HG02885 (cell line): ENCODE data around the gene GRAMD1B.
"Not testable (repeated sequence)": the region's sequence is repeated elsewhere in the genome, so short reads cannot be mapped to it uniquely, and the experiment has no call there.

Source experiments
- ATAC-seq: cut with Tn5 transposase; IDR thresholded peaks from one replicate; pipeline ENCODE4 v1.9.1; 2021; ENCODE audit warnings: mild to moderate bottlenecking; ENCODE audit not compliant: unreplicated experiment, poor library complexity

Gene GRAMD1B

DNA sequence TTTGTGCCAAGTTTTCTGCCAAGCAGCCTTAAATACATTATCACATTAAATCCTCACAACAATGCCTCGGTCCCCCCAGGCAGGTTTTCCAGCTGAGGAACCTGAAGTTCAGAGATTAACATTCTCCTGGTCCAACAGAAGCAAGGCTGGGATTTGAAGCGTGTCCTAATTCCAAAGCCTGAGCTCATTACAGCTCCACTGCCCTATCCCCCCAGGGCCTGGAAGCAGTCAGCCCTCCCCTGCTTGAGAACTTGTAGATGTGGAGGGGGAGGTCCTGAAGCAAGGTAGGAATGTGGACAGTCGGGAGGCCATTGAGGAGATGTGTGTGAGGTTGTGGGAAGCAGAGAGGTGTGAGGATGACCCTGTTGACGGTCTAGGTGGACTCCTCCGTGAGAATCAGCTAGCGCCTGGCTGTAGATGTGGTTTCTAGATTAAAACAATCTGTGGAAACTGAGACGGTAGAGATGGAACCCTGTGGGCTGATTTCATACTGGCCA is 8.1 kb downstream of the GRAMD1B start:
- ATAC-seq, result no peak

DNA sequence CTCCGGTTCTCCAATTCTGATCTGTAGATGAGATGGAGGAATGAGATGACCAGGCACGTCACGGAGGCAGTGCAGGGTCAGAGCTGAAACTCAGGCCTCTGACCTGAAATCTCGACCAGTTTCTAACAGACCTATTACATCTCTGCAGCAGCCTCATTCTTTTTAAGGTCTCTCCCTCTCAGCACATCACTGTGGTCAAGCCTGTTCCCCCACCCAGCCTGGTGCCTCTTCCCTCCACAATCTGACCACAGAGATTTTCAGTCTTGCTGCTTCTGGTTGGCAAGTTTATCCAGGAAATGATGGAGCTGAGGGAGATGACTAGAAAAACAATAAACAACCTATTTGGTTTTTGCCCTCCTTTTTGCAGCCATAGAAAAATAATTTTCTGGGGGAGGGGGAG is 9.5 kb downstream of the GRAMD1B start:
- ATAC-seq, result no peak

DNA sequence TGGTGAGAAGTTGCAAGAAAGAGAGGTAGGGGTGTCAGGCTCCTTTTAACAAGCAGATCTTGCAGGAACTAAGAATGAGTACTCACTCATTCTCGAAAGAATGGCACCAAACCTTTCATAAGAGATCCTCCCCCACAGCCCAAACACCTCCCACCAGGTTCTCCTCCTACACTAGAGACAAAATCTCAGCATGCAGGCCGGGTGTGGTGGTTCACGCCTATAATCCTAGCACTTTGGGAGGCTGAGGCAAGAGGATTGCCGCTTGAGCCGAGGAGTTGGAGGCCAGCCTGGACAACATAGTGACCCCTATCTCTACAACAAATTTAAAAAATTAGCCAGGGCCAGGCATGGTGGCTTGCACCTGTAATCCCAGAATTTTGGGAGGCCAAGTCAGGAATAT is 11.1 kb downstream of the GRAMD1B start:
- ATAC-seq, result no peak

DNA sequence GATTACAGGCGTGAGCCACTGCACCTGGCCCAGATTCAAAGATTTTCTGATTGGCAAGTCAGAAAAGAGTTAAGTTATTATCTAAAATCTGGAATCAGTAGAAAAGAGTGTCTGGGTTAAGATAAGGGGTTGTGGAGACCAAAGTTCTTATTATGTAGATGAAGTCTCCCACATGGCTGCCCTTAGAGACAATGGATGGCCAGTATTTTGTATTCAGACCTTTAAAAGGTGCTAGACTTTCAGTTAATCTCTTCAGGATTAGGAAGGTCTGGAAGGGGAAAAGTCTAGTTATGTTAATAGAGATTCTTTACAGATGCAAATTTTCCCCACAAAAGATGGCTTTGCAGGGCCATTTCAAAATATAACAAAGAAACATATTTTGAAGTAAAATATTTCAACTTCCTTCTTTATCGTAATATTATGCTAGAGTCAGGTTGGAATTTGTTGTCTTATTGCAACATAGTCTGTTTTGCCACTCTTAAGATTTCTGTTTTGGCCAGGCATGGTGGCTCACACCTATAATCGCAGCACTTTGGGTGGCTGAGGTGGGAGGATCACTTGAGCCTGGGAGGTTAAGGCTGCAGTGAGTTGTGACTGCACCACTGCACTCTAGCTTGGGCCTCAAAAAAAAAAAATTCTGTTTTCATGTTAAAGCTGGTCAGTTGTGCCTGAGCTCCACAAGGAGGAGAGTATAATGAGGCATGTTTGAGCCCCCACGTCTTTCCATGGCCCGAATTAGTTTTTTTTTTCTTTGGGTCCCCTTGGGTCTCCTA is 14.0 kb downstream of the GRAMD1B start:
- no peak for ATAC-seq

DNA sequence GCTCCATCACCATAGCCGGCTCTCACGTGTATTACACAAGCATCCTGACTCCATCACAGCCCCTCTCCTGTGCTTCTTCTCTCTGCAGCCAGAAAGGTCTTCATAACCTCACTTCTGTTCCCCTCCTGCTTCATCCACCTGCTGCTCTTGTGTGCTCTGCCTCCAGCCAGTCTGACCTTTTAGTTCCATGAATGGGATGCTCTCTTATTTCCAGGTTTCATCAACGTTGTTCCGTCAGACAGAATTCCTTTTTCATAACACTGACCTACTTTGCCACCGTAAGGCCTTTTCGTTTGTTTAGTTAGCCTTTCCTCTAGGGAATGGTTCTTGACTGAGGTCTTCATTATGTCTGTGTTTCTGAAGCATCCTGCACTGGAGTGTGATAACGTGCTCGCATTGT is 18.8 kb downstream of the GRAMD1B start:
- ATAC-seq, result no peak

DNA sequence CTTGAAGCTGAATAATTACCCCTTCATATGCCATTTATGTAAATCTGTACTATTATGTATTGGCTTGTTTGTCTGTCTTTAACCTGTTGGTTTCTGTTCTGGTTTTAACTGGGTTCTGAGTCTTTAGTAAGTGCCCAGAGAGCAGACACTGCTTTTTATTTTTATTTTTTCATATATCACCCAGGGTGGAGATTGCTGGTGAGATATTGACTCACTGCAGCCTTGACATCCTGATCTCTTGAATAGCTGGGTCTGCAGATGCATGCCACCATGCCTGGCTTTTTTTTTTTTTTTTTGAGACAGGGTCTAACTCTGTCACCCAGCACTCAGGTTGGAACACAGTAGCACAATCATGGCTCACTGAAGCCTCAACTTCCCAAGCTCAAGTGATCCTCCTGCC is 19.4 kb downstream of the GRAMD1B start:
- no peak for ATAC-seq

DNA sequence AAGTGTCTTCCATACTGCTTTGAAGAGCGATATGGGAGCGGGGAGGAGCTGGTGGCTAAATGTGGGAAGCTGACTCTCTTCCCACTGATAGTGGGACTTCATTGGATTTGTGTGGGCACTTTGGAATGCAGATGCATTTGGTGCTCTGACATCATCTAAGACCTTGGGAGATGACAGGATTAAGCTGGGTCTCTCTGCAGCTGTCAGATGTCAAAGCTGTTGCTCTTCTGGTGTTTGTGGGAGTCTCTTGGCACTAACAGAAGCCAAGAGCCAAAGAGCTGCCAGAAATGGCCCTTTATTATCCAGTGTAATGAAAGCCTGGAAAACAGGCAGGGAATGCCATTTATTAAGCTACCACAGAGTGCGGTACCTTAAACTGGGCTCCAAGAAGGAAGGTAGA is 20.6 kb downstream of the GRAMD1B start:
- ATAC-seq, result no peak

DNA sequence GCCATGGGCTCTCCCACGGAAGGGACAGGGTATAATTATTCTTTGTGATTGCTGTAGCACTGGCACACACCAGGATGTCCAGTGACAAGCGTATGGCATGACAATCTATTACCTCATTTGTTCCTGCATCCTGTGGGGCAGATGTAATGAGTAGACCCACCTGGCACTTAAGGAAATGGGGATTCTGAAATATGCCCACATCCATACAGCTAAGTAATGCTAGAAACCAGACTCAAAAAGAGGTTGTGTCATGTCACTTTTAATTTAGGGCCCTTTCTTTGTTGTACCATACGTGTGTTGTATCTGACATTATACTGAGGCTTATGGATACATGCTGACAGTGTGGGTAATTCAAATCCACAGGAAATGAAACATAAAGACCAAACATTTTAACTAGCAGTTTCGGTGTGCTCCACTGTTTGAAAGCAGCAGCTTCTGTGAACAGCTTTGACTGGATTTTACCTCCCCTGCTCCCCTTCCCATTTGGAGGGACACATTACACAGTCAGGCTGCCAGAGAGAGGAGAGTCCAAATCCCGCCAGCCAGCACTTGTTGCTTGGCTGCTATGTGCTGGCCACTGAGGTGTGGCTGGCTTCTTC is 21.2 kb downstream of the GRAMD1B start:
- ATAC-seq, result no peak

DNA sequence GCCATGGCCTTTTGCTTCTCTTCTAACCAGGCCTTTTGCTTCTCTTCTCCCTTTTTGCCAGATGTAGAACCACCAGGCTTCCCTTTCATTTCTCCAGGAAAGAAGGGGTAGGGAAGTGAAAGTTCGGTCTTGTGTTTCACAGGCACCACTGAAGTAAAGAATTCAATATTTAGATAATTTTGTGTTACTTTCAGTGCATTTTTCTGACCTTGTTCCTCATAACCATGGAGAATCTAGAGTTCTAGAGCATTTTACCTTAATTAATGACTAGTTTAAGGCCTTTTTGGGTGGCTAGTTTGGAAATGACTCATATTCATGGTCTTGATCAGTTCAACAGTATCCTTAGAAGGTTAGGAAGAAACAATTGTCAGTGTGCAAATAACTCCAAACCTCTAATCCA is 22.7 kb downstream of the GRAMD1B start:
- ATAC-seq, result no peak

DNA sequence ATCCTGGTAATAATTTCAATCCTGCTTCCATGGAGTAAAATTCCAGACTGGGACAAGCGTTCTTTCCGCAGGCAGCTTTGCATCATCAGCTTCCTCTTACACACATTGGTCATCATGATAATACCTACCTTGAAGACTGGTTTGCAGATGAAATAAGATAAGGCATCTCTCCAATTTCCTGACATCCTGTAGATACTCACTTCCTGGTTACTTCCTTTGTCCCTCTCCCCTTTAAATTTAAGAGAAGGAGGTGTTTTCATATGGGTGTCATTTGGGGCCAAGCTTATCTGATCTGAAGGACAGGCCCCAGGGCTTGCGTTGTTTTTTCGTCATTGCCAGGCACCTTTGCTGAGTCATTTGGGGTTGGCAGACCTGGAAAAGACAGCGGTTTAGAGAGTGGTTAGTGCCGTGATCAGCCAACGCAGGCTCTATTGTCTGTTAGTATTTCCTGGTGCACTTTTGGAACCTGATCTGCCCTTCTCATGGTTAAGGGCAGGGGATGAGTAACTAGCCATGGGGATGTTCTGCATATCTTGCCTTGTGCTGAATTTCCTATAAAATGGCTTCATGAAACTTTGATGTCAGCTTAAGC is 24.1 kb downstream of the GRAMD1B start:
- ATAC-seq, result no peak

DNA sequence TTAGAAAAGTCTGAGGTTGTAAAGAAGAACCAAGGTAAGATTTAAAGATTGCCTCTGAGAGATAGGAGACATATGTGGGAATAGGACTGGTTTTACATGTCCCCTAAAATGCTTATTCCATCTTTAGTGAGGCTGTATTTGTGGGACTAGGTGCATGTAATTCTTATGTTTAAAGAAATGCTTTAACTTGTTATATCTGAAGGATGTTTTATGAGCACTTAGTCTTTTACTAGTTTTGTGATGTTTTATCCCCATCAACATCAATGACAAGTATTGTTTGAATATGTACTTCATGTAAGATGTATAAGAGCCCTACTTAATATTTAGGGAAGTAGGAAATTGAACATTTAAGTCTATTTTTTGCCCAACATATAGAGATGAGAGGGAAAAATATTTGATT is 24.7 kb downstream of the GRAMD1B start:
- ATAC-seq, result no peak

DNA sequence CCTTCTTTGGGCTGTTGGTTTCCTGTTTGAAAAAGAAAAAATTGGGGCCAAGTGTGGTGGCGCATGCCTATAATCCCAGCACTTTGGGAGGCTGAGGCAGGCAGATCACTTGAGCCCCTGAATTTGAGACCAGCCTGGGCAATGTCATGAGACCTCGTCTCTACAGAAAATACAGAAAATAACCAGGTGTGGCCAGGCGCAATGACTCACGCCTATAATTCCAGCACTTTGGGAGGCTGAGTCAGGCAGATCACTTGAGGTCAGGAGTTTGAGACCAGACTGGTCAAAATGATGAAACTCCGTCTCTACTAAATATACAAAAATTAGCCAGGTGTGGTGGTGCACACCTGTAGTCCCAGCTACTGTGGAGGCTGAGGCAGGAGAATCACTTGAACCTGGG is 26.4 kb downstream of the GRAMD1B start:
- ATAC-seq, result not testable (repeated sequence)

DNA sequence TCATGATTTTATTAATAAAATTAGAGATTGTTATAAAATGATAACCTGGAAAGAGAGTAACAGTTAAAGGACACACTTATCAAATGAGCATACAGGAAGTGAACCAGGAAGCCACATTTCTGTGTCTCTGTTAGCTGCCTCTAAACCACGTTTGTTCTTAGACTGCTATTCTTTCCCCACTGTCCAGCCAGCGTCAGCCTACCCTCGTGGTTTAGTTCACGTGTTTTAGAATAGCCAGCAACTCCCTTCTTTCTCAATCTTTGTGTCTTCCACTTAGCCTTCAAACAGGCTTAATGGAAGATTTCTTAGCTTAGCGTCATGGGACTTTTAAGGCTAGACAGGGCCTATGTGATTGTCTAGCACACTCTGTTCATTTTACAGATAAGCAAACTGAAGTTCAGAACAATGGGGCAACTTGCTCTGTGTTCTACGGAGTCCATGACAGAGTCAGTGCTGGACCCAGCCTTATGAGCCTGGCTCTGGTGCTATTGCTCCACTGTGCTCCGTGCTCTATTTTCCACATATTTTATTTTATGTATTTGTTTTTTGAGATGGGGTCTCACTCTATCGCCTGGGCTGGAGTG is 27.2 kb downstream of the GRAMD1B start:
- no peak for ATAC-seq

DNA sequence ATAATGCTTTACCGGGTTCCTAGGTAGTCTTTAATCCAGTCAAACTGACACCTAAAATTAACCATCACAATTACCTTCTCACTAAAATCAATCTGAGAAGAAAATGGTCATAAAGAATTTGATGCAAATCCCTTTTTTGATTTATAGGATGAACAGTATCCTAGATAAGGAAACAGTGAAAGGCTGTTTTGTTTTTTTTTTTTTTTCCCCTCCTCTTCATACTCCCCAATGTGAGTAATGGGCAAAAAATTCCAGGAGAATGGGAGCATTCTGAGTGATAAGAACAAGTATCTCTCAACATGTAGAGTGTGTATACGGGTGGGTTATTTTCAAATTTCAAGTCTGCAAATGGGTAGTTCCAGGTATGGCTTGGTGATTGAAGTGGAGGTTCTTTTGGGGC is 28.4 kb downstream of the GRAMD1B start:
- ATAC-seq, result no peak

DNA sequence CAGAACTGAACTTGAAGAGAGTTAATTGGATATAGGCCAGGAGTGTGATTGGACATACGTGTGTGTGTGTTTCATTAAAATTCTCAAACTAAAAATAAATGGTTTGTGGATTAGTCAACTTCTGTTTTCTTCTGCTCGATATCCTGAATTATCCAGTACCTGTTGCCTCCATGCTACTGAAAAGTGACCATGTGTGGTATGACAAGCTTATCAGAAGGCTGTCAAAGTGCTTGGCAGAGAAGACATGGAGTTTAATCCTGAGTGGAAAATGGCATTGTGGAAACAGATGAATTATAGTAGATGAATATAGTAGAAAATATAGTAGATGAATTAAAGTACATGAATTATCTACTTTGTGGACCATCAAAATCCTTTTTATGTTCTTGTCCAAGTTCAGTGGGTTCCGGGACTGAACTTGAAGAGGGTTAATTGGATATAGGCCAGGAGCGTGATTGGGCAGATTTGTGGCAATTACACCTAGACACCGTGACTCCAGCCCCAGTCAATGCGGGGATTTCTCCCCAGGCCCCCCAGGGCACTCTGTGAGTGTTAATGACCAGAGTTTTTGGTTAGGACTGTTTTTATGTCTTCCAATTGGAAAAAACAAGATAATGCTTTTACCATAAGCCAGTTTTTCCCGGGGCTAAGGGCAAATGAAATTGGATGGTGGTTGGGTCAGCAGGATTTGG is 30.1 kb downstream of the GRAMD1B start:
- ATAC-seq, result no peak

DNA sequence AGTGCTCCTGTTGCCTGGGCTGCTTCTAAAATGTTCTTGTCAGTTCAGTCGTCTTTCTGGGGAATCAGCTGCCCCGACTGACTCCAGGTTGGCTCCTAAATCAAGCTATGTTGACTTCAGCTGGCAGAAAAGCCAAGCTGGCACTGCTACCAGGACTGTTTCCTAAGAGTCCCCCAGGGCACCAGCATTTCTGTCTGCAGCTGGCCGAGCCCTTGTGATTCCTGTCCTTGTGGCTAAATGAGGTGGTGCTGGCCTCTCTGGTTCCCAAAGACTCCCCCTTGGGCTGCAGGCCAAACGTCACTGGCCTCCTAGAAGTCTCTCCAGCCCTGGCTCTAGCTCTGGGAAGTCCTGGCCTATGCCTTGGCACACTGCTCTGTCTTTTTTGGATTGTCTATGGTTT is 31.1 kb downstream of the GRAMD1B start:
- no peak for ATAC-seq

DNA sequence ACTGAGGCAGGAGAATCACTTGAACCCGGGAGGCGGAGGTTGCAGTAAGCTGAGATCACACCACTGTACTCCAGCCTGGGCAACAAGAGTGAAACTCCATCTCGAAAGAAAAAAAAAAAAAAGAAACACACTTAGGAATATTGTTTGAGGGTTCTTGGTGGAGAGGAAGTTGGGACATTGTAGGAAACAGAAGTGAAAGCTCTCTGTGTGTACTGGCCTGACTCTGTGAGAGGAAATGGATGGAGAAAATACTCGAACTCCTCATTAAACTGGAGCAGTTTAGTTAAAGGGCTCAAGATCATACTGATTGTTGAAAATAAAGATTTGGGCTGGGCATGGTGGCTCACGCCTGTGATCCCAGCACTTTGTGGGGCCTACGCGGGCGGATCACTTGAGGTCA is 35.6 kb downstream of the GRAMD1B start:
- ATAC-seq, result not testable (repeated sequence)

DNA sequence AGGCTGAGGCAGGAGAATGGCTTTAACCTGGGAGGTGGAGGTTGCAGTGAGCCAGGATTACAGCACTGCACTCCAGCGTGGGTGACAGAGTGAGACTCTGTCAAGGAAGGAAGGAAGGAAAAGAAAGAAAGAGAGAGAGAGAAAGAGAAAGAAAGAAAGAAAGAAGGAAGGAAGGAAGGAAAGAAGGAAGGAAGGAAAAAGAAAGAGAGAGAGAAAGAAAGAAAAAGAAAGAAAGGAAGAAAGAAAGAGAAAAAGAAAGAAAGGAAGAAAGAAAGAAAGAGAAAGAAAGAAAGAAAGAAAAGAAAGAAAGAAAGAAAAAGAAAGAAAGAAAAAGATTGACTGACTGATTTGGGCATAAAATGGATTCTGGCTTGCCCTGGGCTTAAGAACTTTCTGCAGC is 36.1 kb downstream of the GRAMD1B start:
- ATAC-seq, result not testable (repeated sequence)

DNA sequence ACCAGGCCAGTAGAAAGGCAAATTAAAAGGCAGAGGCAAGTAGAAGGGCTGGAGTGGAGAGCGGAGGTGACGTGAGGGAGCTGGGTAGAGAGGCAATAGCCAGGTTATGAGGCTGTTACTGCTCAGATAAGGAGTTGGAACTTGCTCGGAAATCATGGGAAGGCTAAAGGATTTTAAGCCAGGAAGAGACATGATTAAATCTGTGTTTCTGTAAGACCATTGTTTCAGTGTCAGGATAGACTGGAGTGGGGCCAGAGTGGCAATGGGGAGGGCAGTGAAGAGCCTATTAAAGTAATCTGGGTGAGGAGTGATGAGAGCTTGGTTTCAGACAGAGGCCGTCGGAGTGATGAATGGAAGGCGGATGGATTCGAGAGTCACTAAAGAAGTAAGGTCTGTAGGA is 39.0 kb downstream of the GRAMD1B start:
- ATAC-seq, result no peak

DNA sequence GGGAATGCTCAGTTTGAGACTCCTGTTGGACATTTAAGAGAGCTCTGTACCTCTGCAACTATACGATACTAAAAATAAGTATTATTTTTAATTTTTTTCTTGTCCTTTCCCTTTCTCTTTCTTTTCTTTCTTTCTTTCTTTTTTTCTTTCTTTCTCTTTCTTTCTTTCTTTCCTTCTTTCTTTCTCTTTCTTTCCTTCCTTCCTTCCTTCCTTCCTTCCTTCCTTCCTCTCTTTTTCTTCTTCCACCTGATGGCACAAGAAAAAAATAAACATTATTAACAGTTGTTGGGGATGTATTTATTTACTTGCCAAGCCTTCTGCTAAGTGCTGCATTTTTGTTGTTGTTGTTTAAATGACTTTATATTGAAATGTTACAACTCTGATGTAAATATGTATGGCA is 39.5 kb downstream of the GRAMD1B start:
- ATAC-seq, result no peak

DNA sequence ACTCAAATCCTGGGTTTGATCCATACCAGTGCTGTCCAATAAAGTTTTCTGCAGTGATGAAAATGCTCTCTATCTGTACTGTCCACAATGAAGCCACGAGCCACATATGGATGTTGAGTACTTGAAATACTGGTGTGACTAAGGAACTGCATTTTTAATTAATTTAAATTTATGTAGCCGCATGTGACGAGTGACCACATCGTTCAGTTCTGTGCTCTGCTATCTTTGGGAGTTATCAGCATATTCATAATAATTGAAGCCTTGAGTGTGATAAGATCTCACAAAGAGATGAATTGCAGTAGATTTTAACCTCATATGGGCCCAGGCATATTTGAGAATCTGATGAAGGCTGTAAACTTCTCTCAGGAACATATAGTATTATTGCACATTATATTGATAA is 40.8 kb downstream of the GRAMD1B start:
- no peak for ATAC-seq
